Activated CD4-positive, CD25-positive, alpha-beta regulatory T cell treated with anti-CD3 and anti-CD28 coated beads, Interleukin-2, amount 50 U/mL, for 16 hours (primary cell): ENCODE measurements around the gene KASH5.
"Not testable (repeated sequence)": the region's sequence is repeated elsewhere in the genome, so short reads cannot be mapped to it uniquely, and the experiment has no call there.

ENCODE experiments used
- DNase-seq: peaks from one replicate; pipeline ENCODE4 v3.0.0-alpha.2; 2020; ENCODE audit warnings: low read depth, low spot score

The KASH5 gene

DNA sequence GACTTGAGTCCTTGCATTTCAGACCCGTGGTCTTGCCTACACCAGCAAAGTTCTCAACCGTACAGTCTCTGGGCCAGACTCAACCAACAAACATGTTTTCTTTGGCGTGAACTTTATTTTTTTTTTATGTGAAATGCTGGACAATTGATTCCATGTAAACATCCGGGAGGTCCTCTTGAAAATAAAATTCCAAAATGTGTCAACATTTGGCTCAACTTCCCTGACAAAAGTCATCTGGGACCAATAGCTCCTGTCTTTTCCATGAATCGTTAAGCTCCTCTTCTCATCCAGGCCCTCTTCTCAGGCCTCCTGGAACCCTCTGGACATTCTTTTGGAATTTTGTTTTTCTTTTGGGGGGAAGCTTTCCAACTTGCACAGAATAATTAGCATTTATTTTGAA is 67.7 kb downstream of the KASH5 start:
- DNase-seq = no peak

DNA sequence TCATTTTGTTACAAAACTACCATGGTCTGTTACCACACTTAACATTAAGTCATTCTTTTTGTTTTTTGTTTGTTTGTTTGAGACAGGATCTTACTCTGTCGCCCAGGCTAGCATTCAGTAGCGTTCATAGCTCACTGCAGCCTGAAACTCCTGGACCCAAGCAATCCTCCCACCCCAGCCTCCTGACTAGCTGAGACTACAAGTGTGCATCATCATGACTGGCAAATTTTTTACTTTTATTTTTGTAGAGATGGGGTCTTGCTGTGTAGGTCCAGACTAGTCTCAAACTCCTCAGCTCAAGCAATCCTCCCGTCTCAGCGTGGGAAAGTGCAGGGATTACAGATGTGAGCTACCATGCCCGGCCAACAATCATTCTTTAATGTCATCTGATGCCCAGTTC is 68.3 kb downstream of the KASH5 start:
- no peak for DNase-seq

DNA sequence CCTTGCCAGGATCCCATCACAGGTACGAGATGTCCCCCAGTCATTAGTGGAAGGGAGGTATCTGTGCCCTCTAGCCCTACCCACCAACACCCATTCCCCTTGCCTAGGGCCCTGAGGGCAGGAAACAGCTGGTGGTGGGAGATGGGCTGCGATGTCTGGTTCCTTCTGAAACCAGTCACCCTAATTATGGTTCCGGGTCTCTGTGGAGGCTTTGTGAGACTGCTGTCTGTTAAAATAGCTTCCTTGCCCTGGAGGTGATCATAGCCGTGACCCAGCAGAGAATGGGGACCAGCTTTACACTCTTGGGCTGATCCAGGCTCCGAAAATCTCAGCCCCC is 70.5 kb downstream of the KASH5 start:
- DNase-seq = no peak

DNA sequence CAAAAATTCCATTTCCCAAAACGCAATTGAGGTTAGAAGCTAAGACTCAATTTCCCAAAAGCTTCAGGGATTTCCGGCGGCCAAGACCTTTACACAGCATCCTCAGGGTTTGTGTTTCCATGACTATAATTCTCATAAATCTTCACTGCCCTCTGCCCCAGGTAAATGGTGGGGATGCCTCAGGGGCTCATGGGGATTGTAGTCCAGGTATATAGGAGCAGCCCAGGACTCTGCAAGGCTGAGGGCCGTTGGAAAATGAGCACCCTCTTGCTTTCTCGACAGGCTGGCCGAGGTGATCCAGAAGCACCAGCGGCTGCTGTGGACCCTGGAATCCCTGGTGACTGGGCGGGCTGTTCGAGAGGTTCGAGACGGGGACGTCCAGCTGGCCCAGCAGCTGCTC is 71.3 kb downstream of the KASH5 start:
- no peak for DNase-seq

DNA sequence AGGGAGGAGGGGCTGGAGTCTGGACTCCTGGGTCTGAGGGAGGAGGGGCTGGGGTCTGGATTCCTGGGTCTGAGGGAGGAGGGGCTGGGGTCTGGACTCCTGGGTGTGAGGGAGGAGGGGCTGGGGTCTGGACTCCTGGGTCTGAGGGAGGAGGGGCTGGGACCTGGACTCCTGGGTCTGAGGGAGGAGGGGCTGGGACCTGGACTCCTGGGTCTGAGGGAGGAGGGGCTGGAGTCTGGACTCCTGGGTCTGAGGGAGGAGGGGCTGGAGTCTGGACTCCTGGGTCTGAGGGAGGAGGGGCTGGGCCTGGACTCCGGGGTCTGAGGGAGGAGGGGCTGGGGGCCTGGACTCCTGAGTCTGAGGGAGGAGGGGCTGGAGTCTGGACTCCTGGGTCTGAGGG is 73.1 kb downstream of the KASH5 start:
- not testable (repeated sequence) for DNase-seq

DNA sequence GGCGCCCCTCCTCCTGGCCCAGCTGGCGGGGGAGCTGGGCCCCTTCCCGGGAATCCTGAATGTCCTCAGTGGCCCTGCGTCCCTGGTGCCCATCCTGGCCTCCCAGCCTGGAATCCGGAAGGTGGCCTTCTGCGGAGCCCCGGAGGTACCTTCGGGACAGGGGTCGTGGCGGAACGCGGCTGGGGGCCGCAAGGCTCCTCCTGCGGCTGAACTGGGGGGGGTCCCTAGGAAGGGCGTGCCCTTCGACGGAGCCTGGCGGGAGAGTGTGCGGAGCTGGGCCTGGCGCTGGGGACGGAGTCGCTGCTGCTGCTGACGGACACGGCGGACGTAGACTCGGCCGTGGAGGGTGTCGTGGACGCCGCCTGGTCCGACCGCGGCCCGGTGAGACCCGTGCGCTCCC is 73.6 kb downstream of the KASH5 start:
- no peak for DNase-seq

DNA sequence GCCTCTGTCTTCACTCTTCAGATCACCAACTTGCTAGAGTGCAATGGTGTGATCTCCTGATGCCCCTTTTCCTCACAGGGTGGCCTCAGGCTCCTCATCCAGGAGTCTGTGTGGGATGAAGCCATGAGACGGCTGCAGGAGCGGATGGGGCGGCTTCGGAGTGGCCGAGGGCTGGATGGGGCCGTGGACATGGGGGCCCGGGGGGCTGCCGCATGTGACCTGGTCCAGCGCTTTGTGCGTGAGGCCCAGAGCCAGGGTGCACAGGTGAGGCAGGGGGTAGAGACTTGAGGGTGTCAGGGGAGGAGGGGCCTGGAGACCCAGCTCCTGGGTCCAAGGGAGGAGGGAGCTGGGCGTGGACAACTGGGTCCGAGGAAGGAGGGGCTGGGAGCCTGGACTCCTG is 74.4 kb downstream of the KASH5 start:
- no peak for DNase-seq

DNA sequence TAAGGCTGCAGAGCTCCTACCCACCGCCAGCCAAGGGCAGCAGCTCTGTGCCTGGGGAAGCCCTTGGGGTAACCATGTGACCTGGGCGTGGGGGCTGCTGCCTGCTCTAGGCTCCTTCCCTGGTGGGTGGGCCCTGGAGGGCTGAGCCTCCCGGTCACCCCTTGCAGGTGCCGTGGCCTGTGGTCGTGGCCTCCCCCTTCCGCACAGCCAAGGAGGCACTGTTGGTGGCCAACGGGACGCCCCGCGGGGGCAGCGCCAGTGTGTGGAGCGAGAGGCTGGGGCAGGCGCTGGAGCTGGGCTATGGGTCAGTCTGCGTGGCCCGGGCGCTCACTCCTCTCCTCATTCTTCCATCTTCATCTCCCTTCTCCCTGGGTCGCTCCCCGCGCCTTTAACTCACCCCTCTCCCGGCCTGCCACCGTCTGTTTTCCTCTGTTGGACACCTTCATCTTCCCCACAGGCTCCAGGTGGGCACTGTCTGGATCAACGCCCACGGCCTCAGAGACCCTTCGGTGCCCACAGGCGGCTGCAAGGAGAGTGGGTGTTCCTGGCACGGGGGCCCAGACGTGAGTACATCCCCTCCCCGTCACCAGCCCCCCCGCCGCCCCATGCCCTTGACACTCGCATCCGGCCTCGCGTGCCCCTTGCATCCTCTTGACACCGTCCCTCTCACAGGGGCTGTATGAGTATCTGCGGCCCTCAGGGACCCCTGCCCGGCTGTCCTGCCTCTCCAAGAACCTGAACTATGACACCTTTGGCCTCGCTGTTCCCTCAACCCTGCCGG is 76.1 kb downstream of the KASH5 start:
- DNase-seq = no peak

DNA sequence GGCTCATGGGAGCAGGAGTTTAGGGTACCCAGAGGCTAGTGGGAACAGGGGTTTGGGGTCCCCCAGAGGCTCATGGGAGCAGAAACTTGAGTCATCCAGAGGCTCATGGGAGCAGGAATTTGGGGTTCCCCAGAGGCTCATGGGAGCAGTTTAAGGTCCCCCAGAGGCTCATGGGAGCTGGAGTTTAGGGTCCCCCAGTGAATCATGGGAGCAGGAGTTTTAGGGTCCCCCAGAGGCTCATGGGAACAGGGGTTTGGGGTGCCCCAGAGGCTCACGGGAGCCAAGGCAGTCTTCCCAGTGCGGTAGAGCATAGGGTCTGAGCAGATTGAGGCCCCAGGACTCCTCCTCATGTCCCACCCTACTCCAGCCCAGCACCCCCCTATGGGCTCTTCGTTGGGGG is 77.3 kb downstream of the KASH5 start:
- no peak for DNase-seq
